Liver (tissue), 9 donors: ENCODE data around the gene NIPAL3. TPM values are rescaled to one million over a fixed set of nuclear protein-coding genes. Genes with fewer than 3 reads are reported as not detected.

Experiments
- DNase-seq: peaks from one replicate; pipeline ENCODE4 v3.0.0-alpha.2; 2017; ENCODE audit warnings: low spot score
- H3K27ac ChIP-seq, 2 donors: one replicate each; pipeline ENCODE4 v1.7.0; 2013; ENCODE audit warnings: inconsistent platforms in 2 of 2, low read length in 2 of 2, control low read depth in 1 of 2, low read depth in 1 of 2, mild to moderate bottlenecking in 1 of 2
- H3K27me3 ChIP-seq, 4 donors: one replicate each; pipeline versions ENCODE4 v1.6.1 to v1.7.0; 2013; ENCODE audit warnings: low read length in 3 of 4, inconsistent platforms in 1 of 4, mild to moderate bottlenecking in 1 of 4, moderate library complexity in 1 of 4; ENCODE audit not compliant: control insufficient read depth in 4 of 4, insufficient read depth in 4 of 4
- H3K36me3 ChIP-seq, 4 donors: one replicate each; pipeline versions ENCODE4 v1.6.1 to v1.7.0; 2013; ENCODE audit warnings: low read length in 3 of 4, mild to moderate bottlenecking in 3 of 4, low read depth in 1 of 4, moderate library complexity in 1 of 4; ENCODE audit not compliant: control insufficient read depth in 4 of 4, insufficient read depth in 3 of 4
- H3K4me1 ChIP-seq, 4 donors: one replicate each; pipeline versions ENCODE4 v1.6.1 to v1.7.0; 2013; ENCODE audit warnings: low read length in 3 of 4, mild to moderate bottlenecking in 3 of 4, moderate library complexity in 1 of 4; ENCODE audit not compliant: control insufficient read depth in 4 of 4, insufficient read depth in 4 of 4
- H3K4me3 ChIP-seq, 3 donors: one replicate each; pipeline versions ENCODE4 v1.6.1 to v1.7.0; 2013; ENCODE audit warnings: low read length in 3 of 3, control low read depth in 1 of 3, low read depth in 1 of 3, mild to moderate bottlenecking in 1 of 3
- H3K9ac ChIP-seq, 2 donors: one replicate each; pipeline ENCODE4 v1.7.0; 2013; ENCODE audit warnings: low read length in 2 of 2, mild to moderate bottlenecking in 2 of 2, moderate library complexity in 2 of 2, control low read depth in 1 of 2, low read depth in 1 of 2
- H3K9me3 ChIP-seq, 4 donors: one replicate each; pipeline versions ENCODE4 v1.6.1 to v1.7.0; 2013; ENCODE audit warnings: low read length in 3 of 4; ENCODE audit not compliant: control insufficient read depth in 4 of 4
- EGR1 ChIP-seq, 2 donors: IDR thresholded peaks; 2 replicates each; pipeline ENCODE4 v1.6.1; 2016 to 2018; ENCODE audit warnings: antibody characterized with exemption in 2 of 2, low read depth in 2 of 2
- FOXA1 ChIP-seq: IDR thresholded peaks from 2 replicates; pipeline ENCODE4 v1.6.1; 2016; ENCODE audit warnings: antibody characterized with exemption
- FOXA2 ChIP-seq: IDR thresholded peaks from 2 replicates; pipeline ENCODE4 v1.6.1; 2016; ENCODE audit warnings: antibody characterized with exemption
- GABPA ChIP-seq, 2 donors: IDR thresholded peaks in 1 of 2; conservative IDR thresholded peaks in 1 of 2; 2 replicates each; pipeline ENCODE4 v1.6.1; 2016; ENCODE audit warnings: antibody characterized with exemption in 2 of 2, mild to moderate bottlenecking in 1 of 2, moderate library complexity in 1 of 2
- HNF4A ChIP-seq, 2 donors: conservative IDR thresholded peaks; 2 replicates each; pipeline ENCODE4 v1.6.1; 2016; ENCODE audit warnings: antibody characterized with exemption in 2 of 2, mild to moderate bottlenecking in 2 of 2
- JUND ChIP-seq, 2 donors: IDR thresholded peaks; 2 replicates each; pipeline ENCODE4 v1.6.1; 2016; ENCODE audit warnings: antibody characterized with exemption in 2 of 2
- NR2F2 ChIP-seq: IDR thresholded peaks from 2 replicates; pipeline ENCODE4 v1.6.1; 2016; ENCODE audit warnings: antibody characterized with exemption
- RAD21 ChIP-seq, 2 donors: IDR thresholded peaks; 2 replicates each; pipeline ENCODE4 v1.6.1; 2016; ENCODE audit warnings: antibody characterized with exemption in 2 of 2, mild to moderate bottlenecking in 2 of 2
- SP1 ChIP-seq: IDR thresholded peaks from 2 replicates; pipeline ENCODE4 v1.6.1; 2018; ENCODE audit warnings: antibody characterized with exemption, mild to moderate bottlenecking
- TAF1 ChIP-seq: conservative IDR thresholded peaks from 2 replicates; pipeline ENCODE4 v1.6.1; 2016; ENCODE audit warnings: antibody characterized with exemption, mild to moderate bottlenecking
- YY1 ChIP-seq: IDR thresholded peaks from 2 replicates; pipeline ENCODE4 v1.6.1; 2016; ENCODE audit warnings: antibody characterized with exemption, mild to moderate bottlenecking
- WGBS: extraction: QIAGEN DNeasy Blood & Tissue Kit; methylation state at CpG from one replicate; pipeline ENCODE4 v1.1.7; 2013; 5-methylcytosine and 5-hydroxymethylcytosine counted together
- polyA plus RNA-seq, 2 donors: library from polyadenylated mRNA; stranded (reverse) in 1 of 2; unstranded in 1 of 2; fragments of 200-250 nt in 1 of 2; fragments of >200 nt in 1 of 2; fragmentation: Nextera tagmentation in 1 of 2; extraction: Ambion mirVana in 1 of 2; gene quantifications; one replicate each; pipeline versions ENCODE4 v1.2.1 to v1.2.3, GENCODE V29; 2013 to 2015
- total RNA-seq, 2 donors: library from RNA; depleted of rRNA; stranded (reverse); fragments of >200 nt; gene quantifications; one replicate each; pipeline ENCODE4 v1.2.3, GENCODE V29; 2014
- TF ChIP-seq, protein P1 (sequence below): IDR thresholded peaks from 2 replicates; pipeline ENCODE4 v1.6.1; 2016; ENCODE audit warnings: antibody characterized with exemption
- TF ChIP-seq, protein P2 (sequence below): fragments of 150-350 bp; IDR thresholded peaks from 2 replicates; pipeline ENCODE4 v1.5.1; 2017; ENCODE audit warnings: improper control_type of control experiment, low read depth, low read length; ENCODE audit not compliant: missing input control
- TF ChIP-seq, protein P3 (sequence below): IDR thresholded peaks from 2 replicates; pipeline ENCODE4 v1.6.1; 2016; ENCODE audit warnings: antibody characterized with exemption, mild to moderate bottlenecking
- TF ChIP-seq, protein P4 (sequence below): IDR thresholded peaks from 2 replicates; pipeline ENCODE4 v1.6.1; 2016; ENCODE audit warnings: antibody characterized with exemption
- donor health status: healthy.
- donor health status: healthy.
- donor health status: healthy.
- donor health status: healthy.
- donor health status: healthy.

Gene NIPAL3
- total and polyA plus RNA-seq, 4 donors: 3.0 to 12.0 (median 6.0) TPM

DNA sequence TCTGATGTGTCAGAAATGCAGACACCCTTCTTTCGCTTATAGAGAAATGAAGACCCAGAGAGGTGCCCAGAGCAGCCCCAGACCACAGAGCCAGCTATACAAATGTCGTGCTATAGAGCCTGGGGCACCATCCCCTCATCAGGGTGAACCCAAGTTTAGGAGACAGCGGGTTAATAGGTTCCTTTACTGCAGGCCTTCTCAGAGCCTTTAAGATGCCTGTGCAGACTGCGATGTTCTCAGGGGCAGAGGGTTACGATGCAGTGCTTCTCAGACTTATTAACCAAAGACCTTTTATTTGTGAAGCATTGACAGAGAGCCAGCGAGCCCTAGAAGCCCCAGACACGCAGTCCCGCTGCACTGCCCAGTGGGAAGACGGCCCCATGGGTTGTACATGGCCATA is 48.9 kb upstream of the NIPAL3 start:
- Histone ChIP-seq H3K4me3 (no peak overlapping the region), H3K4me1 (no peaks in the 10 kb centered on the region), H3K36me3 (no peaks in the 10 kb centered on the region), H3K27me3 (no peaks in the 10 kb centered on the region), H3K9ac (no peak overlapping the region), H3K9me3 (no peaks in the 10 kb centered on the region), H3K27ac (no peak overlapping the region)
- DNase-seq: no peak
- WGBS: 95% methylated on average over 9 of the region's 9 CpGs
- no peak for TF ChIP-seq YY1
- no peak for TF ChIP-seq FOXA2
- TF ChIP-seq, protein P1, sequence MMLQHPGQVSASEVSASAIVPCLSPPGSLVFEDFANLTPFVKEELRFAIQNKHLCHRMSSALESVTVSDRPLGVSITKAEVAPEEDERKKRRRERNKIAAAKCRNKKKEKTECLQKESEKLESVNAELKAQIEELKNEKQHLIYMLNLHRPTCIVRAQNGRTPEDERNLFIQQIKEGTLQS: no peak
- TF ChIP-seq TAF1: no peak

DNA sequence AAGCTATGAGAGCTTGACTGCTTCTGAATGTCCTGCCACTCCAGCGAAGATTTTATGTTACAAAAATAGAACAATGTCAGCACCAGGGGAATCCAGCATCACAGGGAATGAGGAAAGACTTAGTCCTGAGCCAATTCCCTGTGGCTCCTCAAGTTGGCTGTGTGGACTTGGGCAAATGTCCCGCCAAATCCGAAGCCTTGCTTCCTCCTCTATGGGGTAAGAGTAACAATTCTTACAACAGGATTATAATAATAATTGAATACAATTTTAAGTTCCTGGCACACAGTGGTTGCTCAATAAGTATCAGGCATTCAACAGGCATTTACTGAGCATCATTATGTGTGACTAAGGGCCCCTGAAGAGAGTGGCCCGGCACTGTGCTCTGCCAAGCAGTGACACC is 46.4 kb upstream of the NIPAL3 start:
- Histone ChIP-seq H3K4me3 (no peak overlapping the region), H3K9ac (no peak overlapping the region), H3K9me3 (no peaks in the 10 kb centered on the region), H3K27ac (no peak overlapping the region), H3K4me1 (no peaks in the 10 kb centered on the region), H3K27me3 (no peaks in the 10 kb centered on the region), H3K36me3 (no peaks in the 10 kb centered on the region)
- DNase-seq: no peak
- 94% methylated on average over 4 of the region's 4 CpGs for WGBS
- TF ChIP-seq, protein P2, sequence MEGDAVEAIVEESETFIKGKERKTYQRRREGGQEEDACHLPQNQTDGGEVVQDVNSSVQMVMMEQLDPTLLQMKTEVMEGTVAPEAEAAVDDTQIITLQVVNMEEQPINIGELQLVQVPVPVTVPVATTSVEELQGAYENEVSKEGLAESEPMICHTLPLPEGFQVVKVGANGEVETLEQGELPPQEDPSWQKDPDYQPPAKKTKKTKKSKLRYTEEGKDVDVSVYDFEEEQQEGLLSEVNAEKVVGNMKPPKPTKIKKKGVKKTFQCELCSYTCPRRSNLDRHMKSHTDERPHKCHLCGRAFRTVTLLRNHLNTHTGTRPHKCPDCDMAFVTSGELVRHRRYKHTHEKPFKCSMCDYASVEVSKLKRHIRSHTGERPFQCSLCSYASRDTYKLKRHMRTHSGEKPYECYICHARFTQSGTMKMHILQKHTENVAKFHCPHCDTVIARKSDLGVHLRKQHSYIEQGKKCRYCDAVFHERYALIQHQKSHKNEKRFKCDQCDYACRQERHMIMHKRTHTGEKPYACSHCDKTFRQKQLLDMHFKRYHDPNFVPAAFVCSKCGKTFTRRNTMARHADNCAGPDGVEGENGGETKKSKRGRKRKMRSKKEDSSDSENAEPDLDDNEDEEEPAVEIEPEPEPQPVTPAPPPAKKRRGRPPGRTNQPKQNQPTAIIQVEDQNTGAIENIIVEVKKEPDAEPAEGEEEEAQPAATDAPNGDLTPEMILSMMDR: no peak
- TF ChIP-seq YY1: no peak
- no peak for TF ChIP-seq GABPA (IDR thresholded peaks at IDR 0.05 in 1 of 2, conservative IDR thresholded peaks at IDR 0.05 in 1 of 2)
- no peak for TF ChIP-seq JUND (IDR thresholded peaks at IDR 0.05)
- TF ChIP-seq, protein P3, sequence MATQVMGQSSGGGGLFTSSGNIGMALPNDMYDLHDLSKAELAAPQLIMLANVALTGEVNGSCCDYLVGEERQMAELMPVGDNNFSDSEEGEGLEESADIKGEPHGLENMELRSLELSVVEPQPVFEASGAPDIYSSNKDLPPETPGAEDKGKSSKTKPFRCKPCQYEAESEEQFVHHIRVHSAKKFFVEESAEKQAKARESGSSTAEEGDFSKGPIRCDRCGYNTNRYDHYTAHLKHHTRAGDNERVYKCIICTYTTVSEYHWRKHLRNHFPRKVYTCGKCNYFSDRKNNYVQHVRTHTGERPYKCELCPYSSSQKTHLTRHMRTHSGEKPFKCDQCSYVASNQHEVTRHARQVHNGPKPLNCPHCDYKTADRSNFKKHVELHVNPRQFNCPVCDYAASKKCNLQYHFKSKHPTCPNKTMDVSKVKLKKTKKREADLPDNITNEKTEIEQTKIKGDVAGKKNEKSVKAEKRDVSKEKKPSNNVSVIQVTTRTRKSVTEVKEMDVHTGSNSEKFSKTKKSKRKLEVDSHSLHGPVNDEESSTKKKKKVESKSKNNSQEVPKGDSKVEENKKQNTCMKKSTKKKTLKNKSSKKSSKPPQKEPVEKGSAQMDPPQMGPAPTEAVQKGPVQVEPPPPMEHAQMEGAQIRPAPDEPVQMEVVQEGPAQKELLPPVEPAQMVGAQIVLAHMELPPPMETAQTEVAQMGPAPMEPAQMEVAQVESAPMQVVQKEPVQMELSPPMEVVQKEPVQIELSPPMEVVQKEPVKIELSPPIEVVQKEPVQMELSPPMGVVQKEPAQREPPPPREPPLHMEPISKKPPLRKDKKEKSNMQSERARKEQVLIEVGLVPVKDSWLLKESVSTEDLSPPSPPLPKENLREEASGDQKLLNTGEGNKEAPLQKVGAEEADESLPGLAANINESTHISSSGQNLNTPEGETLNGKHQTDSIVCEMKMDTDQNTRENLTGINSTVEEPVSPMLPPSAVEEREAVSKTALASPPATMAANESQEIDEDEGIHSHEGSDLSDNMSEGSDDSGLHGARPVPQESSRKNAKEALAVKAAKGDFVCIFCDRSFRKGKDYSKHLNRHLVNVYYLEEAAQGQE: no peak
- TF ChIP-seq HNF4A (conservative IDR thresholded peaks at IDR 0.05): no peak
- TF ChIP-seq TAF1: no peak
- TF ChIP-seq FOXA1: no peak
- TF ChIP-seq, protein P4, sequence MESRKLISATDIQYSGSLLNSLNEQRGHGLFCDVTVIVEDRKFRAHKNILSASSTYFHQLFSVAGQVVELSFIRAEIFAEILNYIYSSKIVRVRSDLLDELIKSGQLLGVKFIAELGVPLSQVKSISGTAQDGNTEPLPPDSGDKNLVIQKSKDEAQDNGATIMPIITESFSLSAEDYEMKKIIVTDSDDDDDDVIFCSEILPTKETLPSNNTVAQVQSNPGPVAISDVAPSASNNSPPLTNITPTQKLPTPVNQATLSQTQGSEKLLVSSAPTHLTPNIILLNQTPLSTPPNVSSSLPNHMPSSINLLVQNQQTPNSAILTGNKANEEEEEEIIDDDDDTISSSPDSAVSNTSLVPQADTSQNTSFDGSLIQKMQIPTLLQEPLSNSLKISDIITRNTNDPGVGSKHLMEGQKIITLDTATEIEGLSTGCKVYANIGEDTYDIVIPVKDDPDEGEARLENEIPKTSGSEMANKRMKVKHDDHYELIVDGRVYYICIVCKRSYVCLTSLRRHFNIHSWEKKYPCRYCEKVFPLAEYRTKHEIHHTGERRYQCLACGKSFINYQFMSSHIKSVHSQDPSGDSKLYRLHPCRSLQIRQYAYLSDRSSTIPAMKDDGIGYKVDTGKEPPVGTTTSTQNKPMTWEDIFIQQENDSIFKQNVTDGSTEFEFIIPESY: no peak
- TF ChIP-seq FOXA2: no peak
- no peak for TF ChIP-seq SP1
- no peak for TF ChIP-seq NR2F2
- TF ChIP-seq EGR1 (IDR thresholded peaks at IDR 0.05; ENCODE audit: low read depth in 2 of 2): no peak
- TF ChIP-seq RAD21 (IDR thresholded peaks at IDR 0.05): no peak
